GM20000 (cell line): ENCODE measurements around the gene BICDL1.
"Not testable (repeated sequence)": the region's sequence is repeated elsewhere in the genome, so short reads cannot be mapped to it uniquely, and the experiment has no call there.

Experiments used
- DNase-seq: peaks from one replicate; pipeline ENCODE4 v3.0.0; 2012; ENCODE audit warnings: low spot score
- TF ChIP-seq, protein P1 (sequence below): IDR thresholded peaks from 2 replicates; pipeline ENCODE4 v1.5.1; 2012; ENCODE audit warnings: mild to moderate bottlenecking, control low read depth; ENCODE audit errors: extremely low read depth, missing control alignments

Gene BICDL1

DNA sequence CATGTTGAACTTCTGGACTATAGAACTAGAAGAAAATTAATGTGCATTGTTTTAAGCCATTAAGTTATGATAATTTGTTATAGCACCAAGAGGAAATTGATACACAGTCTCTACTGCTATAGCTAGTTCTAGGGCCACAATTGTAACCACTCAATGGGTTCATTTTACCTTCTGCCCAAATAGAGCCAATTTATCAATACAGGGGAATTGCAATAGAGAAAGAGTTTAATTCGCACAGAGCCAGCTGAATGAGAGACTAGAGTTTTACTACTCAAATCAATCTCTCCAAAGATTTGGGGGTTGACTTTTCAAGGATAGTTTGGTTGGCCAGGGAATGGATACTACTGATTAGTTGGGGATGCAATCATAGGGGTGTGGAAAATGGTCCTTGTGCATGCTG lies 31.9 kb upstream of the BICDL1 start:
- TF ChIP-seq, protein P1, sequence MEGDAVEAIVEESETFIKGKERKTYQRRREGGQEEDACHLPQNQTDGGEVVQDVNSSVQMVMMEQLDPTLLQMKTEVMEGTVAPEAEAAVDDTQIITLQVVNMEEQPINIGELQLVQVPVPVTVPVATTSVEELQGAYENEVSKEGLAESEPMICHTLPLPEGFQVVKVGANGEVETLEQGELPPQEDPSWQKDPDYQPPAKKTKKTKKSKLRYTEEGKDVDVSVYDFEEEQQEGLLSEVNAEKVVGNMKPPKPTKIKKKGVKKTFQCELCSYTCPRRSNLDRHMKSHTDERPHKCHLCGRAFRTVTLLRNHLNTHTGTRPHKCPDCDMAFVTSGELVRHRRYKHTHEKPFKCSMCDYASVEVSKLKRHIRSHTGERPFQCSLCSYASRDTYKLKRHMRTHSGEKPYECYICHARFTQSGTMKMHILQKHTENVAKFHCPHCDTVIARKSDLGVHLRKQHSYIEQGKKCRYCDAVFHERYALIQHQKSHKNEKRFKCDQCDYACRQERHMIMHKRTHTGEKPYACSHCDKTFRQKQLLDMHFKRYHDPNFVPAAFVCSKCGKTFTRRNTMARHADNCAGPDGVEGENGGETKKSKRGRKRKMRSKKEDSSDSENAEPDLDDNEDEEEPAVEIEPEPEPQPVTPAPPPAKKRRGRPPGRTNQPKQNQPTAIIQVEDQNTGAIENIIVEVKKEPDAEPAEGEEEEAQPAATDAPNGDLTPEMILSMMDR = no peak
- no peak for DNase-seq

DNA sequence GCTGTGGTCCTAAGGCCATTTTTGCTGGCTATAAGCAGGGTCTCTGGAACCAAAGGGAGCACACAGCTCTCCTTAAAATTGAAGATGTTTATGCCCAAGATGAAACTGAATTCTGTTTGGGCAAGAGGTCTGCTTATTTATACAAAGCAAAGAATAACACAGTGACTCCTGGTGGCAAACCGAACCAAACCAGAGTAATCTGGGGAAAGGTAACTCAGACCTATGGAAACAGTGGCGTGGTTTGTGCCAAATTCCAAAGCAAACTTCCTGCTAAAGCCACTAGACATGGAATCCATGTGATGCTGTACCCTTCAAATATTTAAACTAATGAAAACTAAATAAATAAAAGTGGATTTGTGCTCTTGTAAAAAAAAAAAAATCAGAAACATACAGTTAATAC lies 29.6 kb upstream of the BICDL1 start:
- no peak for DNase-seq
- TF ChIP-seq, protein P1 = no peak

DNA sequence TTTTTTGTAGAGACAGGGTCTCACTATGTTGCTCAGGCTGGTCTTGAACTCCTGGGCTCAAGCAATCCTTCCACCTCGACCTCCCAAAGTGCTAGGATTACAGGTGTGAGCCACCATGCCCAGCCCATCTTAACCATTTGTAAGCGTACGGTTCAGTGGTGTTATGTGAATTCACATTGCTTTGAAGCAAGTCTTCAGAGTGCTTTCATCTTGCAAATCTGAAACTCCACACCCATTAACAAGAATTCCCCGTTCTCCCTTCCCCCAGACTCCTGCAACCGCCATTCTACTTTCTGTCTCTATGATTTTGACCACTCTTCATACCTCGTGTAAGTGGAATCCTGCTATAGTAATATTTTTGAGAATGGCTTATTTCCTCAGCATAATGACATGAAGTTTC lies 24.9 kb upstream of the BICDL1 start:
- DNase-seq = no peak
- TF ChIP-seq, protein P1 = no peak

DNA sequence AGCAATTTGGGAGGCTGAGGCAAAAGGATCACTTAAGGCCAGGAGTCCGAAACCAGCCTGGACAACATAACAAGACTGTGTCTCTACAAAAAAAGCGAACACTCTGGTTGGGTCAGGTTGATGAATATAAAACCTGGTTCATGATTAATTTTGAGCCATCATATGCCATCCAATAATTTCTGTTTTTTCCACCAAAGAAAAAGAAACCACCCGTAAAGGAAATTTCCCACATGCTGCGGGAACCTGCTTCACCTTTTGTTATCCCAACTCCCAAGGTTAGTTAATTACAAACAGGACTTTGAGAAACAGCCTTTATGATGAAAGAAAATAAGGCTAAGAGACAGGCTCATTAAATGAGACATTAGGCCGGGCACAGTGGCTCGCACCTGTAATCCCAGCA lies 24.1 kb upstream of the BICDL1 start:
- TF ChIP-seq, protein P1 = no peak
- no peak for DNase-seq

DNA sequence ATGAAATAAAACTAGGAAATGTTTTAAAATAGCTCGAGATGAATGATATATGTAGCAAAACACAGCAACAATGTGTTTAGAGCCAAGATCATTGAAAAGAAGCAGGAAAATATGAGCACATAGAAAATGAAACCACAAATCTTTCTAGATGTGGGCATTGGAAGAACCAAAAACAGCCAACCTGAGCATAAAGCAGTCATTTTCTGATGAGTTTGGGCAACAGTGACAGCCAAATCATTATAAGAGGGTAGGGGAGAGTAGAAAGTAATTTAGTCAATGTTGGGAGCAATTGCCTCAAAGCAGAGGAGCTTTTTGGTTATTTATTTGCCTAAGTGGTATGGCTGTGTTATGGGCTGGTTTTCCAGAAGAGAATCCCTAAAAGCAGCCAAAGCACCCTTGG lies 8.8 kb upstream of the BICDL1 start:
- TF ChIP-seq, protein P1 = no peak
- no peak for DNase-seq

DNA sequence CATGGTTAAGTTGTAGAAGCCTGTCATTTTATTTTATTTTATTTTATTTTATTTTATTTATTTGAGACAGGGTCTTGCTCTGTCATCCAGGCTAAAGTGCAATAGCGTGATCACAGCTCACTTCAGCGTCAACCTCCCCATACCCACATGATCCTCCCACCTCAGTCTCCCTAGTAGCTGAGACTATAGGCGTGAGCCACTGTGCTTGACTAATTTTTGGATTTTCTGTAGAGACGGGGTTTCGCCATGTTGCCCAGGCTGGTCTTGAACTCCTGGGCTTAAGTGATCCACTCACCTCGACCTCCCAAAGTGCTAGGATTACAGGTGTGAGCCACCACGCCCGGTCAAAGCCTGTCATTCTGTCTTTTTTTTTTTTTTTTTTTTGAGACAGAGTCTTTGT lies 8.3 kb upstream of the BICDL1 start:
- not testable (repeated sequence) for DNase-seq

DNA sequence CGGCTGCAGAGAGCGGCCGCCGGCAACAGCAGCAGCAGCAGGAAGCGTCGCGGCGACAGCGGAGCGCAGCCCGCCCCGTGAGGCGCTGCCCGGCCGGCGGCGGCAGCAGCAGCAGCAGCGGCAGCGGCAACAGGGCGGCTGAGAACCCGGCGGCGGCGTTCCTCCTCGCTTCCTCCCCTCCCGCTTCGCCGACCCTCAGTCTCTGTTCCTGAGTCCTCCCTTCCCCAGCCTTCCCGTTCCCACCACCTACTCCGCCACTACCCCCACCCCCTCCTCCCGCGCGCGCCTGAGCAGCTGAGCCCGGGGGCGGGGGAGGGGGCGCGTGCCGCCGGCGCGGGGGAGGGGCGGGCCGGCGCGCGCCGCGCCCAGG lies 310 bp downstream of the BICDL1 start:
- DNase-seq = no peak
- TF ChIP-seq, protein P1 = no peak

DNA sequence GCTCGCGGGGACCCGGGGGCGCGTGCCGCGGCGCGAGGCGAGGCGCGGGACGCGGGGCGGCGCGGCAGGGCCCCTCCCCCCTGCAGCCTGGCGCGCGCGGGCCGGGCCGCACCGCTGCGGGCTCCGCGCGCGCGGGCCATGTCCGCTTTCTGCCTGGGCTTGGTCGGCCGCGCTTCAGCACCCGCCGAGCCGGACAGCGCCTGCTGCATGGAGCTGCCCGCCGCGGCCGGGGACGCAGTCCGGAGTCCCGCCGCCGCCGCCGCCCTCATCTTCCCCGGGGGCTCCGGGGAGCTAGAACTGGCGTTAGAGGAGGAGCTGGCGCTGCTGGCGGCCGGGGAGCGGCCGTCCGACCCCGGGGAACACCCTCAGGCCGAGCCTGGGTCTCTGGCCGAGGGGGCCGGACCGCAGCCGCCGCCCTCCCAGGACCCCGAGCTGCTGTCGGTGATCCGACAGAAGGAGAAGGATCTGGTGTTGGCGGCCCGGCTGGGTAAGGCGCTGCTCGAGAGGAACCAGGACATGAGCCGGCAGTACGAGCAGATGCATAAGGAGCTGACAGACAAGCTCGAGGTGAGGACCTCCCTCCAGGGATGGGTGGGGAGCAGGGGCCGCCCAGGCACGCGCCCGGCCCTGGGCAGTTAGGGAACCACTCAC lies 820 bp downstream of the BICDL1 start:
- DNase-seq = peak; percentile 89

More for the DNA sequence above, 820 bp downstream of the BICDL1 start:
- TF ChIP-seq, protein P1 = no peak
